ENCODE measurements around the gene RNF43.
A peak's percentile ranks its signal among the peaks of the same experiment; 100 is the strongest.

RNF43 gene

GRCh38 chr17:58385359-58385899 is 31.9 kb downstream of the RNF43 start:
- no peak for DNase-seq (ENCODE audit: low spot score)
- no peak for TF ChIP-seq CTCF (IDR thresholded peaks at IDR 0.05; ENCODE audit: extremely low read depth, missing control alignments)

GRCh38 chr17:58384897-58385296 is 32.4 kb downstream of the RNF43 start:
- no peak for DNase-seq (ENCODE audit: low spot score)
- TF ChIP-seq CTCF (IDR thresholded peaks at IDR 0.05; ENCODE audit: extremely low read depth, missing control alignments), result no peak

GRCh38 chr17:58383892-58384462 is 33.4 kb downstream of the RNF43 start:
- TF ChIP-seq CTCF (IDR thresholded peaks at IDR 0.05; ENCODE audit: extremely low read depth, missing control alignments), result no peak
- DNase-seq (ENCODE audit: low spot score), result no peak

- DNase-seq (ENCODE audit: low spot score), result no peak
- no peak for TF ChIP-seq CTCF (IDR thresholded peaks at IDR 0.05; ENCODE audit: extremely low read depth, missing control alignments)
Measured at GRCh38 chr17:58382872-58383242, 34.5 kb downstream of the RNF43 start.

GRCh38 chr17:58382108-58382871 is 35.0 kb downstream of the RNF43 start:
- no peak for TF ChIP-seq CTCF (IDR thresholded peaks at IDR 0.05; ENCODE audit: extremely low read depth, missing control alignments)
- peak; percentile 53 for DNase-seq (ENCODE audit: low spot score)

- DNase-seq (ENCODE audit: low spot score), result no peak
Measured at GRCh38 chr17:58381124-58382035, 36.0 kb downstream of the RNF43 start.

More at GRCh38 chr17:58381124-58382035, 36.0 kb downstream of the RNF43 start:
- TF ChIP-seq CTCF (IDR thresholded peaks at IDR 0.05; ENCODE audit: extremely low read depth, missing control alignments), result no peak

Measured in GM20000 (cell line).